ENCODE data around the gene SAC3D1. TPM values are rescaled to one million over a fixed set of nuclear protein-coding genes. Genes with fewer than 3 reads are reported as not detected.

SAC3D1 gene
- total and polyA plus RNA-seq, 8 donors: 8.9 to 15.4 (median 12.5) TPM

DNA sequence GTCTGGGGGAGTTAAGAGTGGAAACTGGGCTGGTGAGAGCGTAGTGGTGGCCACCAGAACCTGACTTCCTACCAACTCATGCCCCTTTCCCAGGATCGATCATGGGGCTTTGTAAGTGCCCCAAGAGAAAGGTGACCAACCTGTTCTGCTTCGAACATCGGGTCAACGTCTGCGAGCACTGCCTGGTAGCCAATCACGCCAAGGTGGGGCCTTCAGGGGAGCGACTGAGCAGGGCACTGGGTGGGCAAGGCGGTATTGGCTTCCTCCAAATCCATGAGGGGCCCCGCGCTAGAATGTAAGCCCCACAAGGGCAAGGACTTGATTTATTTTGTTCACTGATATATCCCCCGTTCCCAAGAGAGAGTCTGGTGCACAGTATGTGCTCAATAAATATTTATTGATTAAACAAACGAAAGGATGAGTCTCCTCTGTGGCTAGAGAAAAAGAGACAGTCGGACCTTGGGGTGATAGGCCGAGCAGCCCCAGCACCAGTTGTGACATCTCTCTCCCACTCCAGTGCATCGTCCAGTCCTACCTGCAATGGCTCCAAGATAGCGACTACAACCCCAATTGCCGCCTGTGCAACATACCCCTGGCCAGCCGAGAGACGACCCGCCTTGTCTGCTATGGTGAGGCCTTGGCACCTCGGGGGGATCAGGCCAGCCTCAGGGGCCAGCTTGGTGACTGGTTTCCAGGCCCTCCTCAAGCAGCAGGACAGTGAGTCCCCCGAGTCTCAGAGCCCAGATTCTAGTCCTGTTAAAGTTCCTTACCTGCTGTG lies 43.8 kb downstream of the SAC3D1 start:
- no peak for DNase-seq
- peaks cover 0 to 48% of the 10 kb centered on the region in 2 donors for H3K36me3 ChIP-seq
- peak overlapping the region; percentile 79 to 85 for H3K4me3 ChIP-seq
- no peak for ATAC-seq
- no peaks in the 10 kb centered on the region for H3K9me3 ChIP-seq
- intact Hi-C loops (cut with DNase I): no loop called here
- H3K4me1 ChIP-seq: peaks cover 9 to 27% of the 10 kb centered on the region in 2 donors
- H3K27me3 ChIP-seq: no peaks in the 10 kb centered on the region
- TF ChIP-seq CTCF (IDR thresholded peaks at IDR 0.05): no peak
- peak overlapping the region; percentile 90 to 92 for H3K27ac ChIP-seq

GRCh38 chr11:65085446-65085845 lies 44.4 kb downstream of the SAC3D1 start:
- no peak for ATAC-seq
- intact Hi-C loops (cut with DNase I): no loop called here
- Histone ChIP-seq H3K27ac (peak overlapping the region in 1 of 2 donors; percentile 90), H3K9me3 (no peaks in the 10 kb centered on the region), H3K27me3 (no peaks in the 10 kb centered on the region), H3K36me3 (peaks cover 0 to 52% of the 10 kb centered on the region in 2 donors), H3K4me1 (peaks cover 9 to 27% of the 10 kb centered on the region in 2 donors), H3K4me3 (no peak overlapping the region)
- DNase-seq: no peak
- TF ChIP-seq CTCF (IDR thresholded peaks at IDR 0.05): no peak

GRCh38 chr11:65086809-65087208 lies 45.8 kb downstream of the SAC3D1 start:
- intact Hi-C loops (cut with DNase I): no loop called here
- Histone ChIP-seq H3K36me3 (peaks cover 0 to 52% of the 10 kb centered on the region in 2 donors), H3K4me1 (peaks cover 9 to 27% of the 10 kb centered on the region in 2 donors), H3K9me3 (no peaks in the 10 kb centered on the region), H3K4me3 (no peak overlapping the region), H3K27ac (no peak overlapping the region), H3K27me3 (no peaks in the 10 kb centered on the region)
- ATAC-seq (no peak), DNase-seq (no peak)
- no peak for TF ChIP-seq CTCF (IDR thresholded peaks at IDR 0.05)

- ATAC-seq (no peak), DNase-seq (no peak)
- Histone ChIP-seq H3K9me3 (no peaks in the 10 kb centered on the region), H3K36me3 (peaks cover 0 to 52% of the 10 kb centered on the region in 2 donors), H3K27me3 (no peaks in the 10 kb centered on the region), H3K4me3 (no peak overlapping the region), H3K4me1 (peaks cover 9 to 27% of the 10 kb centered on the region in 2 donors), H3K27ac (no peak overlapping the region)
- TF ChIP-seq CTCF (IDR thresholded peaks at IDR 0.05): no peak
- intact Hi-C loops (cut with DNase I): no loop called here
Observed at GRCh38 chr11:65087216-65087615, 46.2 kb downstream of the SAC3D1 start.

GRCh38 chr11:65087827-65088226 lies 46.8 kb downstream of the SAC3D1 start:
- Histone ChIP-seq H3K36me3 (peaks cover 0 to 52% of the 10 kb centered on the region in 2 donors), H3K4me1 (peaks cover 9 to 27% of the 10 kb centered on the region in 2 donors), H3K9me3 (no peaks in the 10 kb centered on the region), H3K27me3 (no peaks in the 10 kb centered on the region), H3K4me3 (no peak overlapping the region), H3K27ac (no peak overlapping the region)
- no peak for TF ChIP-seq CTCF (IDR thresholded peaks at IDR 0.05)
- no peak for ATAC-seq
- intact Hi-C loops (cut with DNase I): no loop called here
- DNase-seq: no peak

Data from left lung (tissue), 10 donors.